SK-N-SH treated with all-trans-retinoic acid at 6 μM for 48 hours (cell line): ENCODE data around the gene IRS1.

Experiments
- CSDC2 ChIP-seq: fragments of 250-450 bp; sonication (Bioruptor Pico); IDR thresholded peaks from 2 replicates; pipeline ENCODE4 v1.5.0; 2020; ENCODE audit warnings: mild to moderate bottlenecking, moderate library complexity
- TF ChIP-seq, protein P1 (sequence below): fragments of 250-450 bp; sonication (Bioruptor Pico); IDR thresholded peaks from 2 replicates; pipeline ENCODE4 v1.8.0; 2020; ENCODE audit warnings: mild to moderate bottlenecking, moderate library complexity, borderline replicate concordance

DNA sequence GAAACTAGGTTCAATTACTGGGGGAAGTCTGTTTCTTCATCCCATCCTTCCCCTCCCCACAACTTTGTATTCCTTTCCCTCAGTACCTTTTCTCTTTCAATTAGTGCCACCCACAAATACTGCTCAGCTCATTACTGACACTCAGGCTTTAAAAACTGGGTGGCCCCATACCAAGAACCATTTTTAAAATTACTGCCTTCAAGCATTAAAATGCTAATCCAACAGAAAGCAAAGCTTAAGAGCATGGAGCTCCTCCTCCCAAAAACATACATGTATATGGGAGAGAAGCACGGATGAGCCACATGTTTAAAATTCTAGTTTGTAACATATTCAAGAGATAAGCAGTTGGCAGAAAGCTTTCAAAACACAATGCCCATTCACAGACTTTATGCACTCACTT lies 44.0 kb downstream of the IRS1 start:
- no peak for TF ChIP-seq CSDC2 (CRISPR knock-in tag)
- TF ChIP-seq, protein P1, sequence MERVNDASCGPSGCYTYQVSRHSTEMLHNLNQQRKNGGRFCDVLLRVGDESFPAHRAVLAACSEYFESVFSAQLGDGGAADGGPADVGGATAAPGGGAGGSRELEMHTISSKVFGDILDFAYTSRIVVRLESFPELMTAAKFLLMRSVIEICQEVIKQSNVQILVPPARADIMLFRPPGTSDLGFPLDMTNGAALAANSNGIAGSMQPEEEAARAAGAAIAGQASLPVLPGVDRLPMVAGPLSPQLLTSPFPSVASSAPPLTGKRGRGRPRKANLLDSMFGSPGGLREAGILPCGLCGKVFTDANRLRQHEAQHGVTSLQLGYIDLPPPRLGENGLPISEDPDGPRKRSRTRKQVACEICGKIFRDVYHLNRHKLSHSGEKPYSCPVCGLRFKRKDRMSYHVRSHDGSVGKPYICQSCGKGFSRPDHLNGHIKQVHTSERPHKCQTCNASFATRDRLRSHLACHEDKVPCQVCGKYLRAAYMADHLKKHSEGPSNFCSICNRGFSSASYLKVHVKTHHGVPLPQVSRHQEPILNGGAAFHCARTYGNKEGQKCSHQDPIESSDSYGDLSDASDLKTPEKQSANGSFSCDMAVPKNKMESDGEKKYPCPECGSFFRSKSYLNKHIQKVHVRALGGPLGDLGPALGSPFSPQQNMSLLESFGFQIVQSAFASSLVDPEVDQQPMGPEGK (CRISPR knock-in tag): no peak
